Naive thymus-derived CD4-positive, alpha-beta T cell (primary cell): ENCODE results near the gene SEL1L. TPM values are rescaled to one million over a fixed set of nuclear protein-coding genes. Genes with fewer than 3 reads are reported as not detected.
A peak's percentile ranks its signal among the peaks of the same experiment; 100 is the strongest.
"Not testable (repeated sequence)": the region's sequence is repeated elsewhere in the genome, so short reads cannot be mapped to it uniquely, and the experiment has no call there.

Experiments
- ATAC-seq: fragments of 150-1000 bp; cut with Tn5 transposase; 2 replicates; pipeline ENCODE4 v1.10.0; 2021; ENCODE audit warnings: mild to moderate bottlenecking, moderate library complexity
- CTCF ChIA-PET: fragments of 350-600 bp; sonication (Branson Sonifier 250); formaldehyde crosslinking; loops from one replicate; lab custom pipeline; 2021; ENCODE audit warnings: antibody characterized with exemption; lab: Charles Lee
- POLR2A ChIA-PET: fragments of 350-600 bp; sonication (Branson Sonifier 250); formaldehyde crosslinking; loops from one replicate; lab custom pipeline; 2021; ENCODE audit warnings: antibody characterized with exemption, inconsistent platforms; lab: Charles Lee
- DNase-seq, 9 donors: peaks; one replicate each; pipeline versions ENCODE4 v3.0.0 to v3.0.0-alpha.2; 2020 to 2022; ENCODE audit warnings: mixed read lengths in 1 of 9
- H3K27ac ChIP-seq: one replicate; pipeline ENCODE4 v1.7.0; 2013; ENCODE audit warnings: mild to moderate bottlenecking, low read depth, low read length, moderate library complexity
- H3K27me3 ChIP-seq, 2 donors: one replicate each; pipeline ENCODE4 v1.7.0; 2013; ENCODE audit warnings: low read length in 2 of 2, mild to moderate bottlenecking in 2 of 2, moderate library complexity in 2 of 2; ENCODE audit not compliant: control insufficient read depth in 2 of 2, insufficient read depth in 2 of 2
- H3K36me3 ChIP-seq, 3 experiments: 1 replicate in 2 of 3; 2 replicates in 1 of 3; pipeline ENCODE4 v1.7.0; 2013; ENCODE audit warnings: low read length in 3 of 3, mild to moderate bottlenecking in 3 of 3, moderate library complexity in 1 of 3; ENCODE audit not compliant: insufficient read depth in 3 of 3, control insufficient read depth in 2 of 3
- H3K4me1 ChIP-seq, 2 donors: one replicate each; pipeline ENCODE4 v1.7.0; 2013; ENCODE audit warnings: low read length in 2 of 2, mild to moderate bottlenecking in 2 of 2, moderate library complexity in 1 of 2; ENCODE audit not compliant: control insufficient read depth in 2 of 2, insufficient read depth in 2 of 2
- H3K4me3 ChIP-seq: 2 replicates; pipeline ENCODE4 v1.7.0; 2013; ENCODE audit warnings: mild to moderate bottlenecking, low read length
- H3K9me3 ChIP-seq, 3 experiments: 1 replicate in 2 of 3; 2 replicates in 1 of 3; pipeline ENCODE4 v1.7.0; 2013; ENCODE audit warnings: low read length in 3 of 3; ENCODE audit not compliant: control insufficient read depth in 2 of 3
- H3K27ac Mint-ChIP-seq, 9 donors: one replicate each; pipeline ENCODE4 v1.8.0; 2020 to 2022; ENCODE audit warnings: mixed read lengths in 9 of 9, mild to moderate bottlenecking in 8 of 9, moderate library complexity in 5 of 9, inconsistent platforms in 2 of 9
- H3K27me3 Mint-ChIP-seq, 5 donors: one replicate each; pipeline ENCODE4 v1.8.0; 2021 to 2022; ENCODE audit warnings: mixed read lengths in 5 of 5, mild to moderate bottlenecking in 1 of 5
- H3K36me3 Mint-ChIP-seq, 5 donors: one replicate each; pipeline ENCODE4 v1.8.0; 2020 to 2022; ENCODE audit warnings: mixed read lengths in 5 of 5, mild to moderate bottlenecking in 3 of 5, inconsistent platforms in 1 of 5
- H3K4me1 Mint-ChIP-seq, 7 donors: one replicate each; pipeline ENCODE4 v1.8.0; 2020 to 2022; ENCODE audit warnings: mixed read lengths in 7 of 7, mild to moderate bottlenecking in 3 of 7, inconsistent platforms in 1 of 7
- H3K4me3 Mint-ChIP-seq, 10 donors: one replicate each; pipeline ENCODE4 v1.8.0; 2020 to 2022; ENCODE audit warnings: mild to moderate bottlenecking in 10 of 10, mixed read lengths in 10 of 10, moderate library complexity in 6 of 10, inconsistent platforms in 2 of 10
- H3K9me3 Mint-ChIP-seq, 11 donors: one replicate each; pipeline ENCODE4 v1.8.0; 2020 to 2022; ENCODE audit warnings: mixed read lengths in 11 of 11, mild to moderate bottlenecking in 4 of 11, inconsistent platforms in 1 of 11, moderate library complexity in 1 of 11
- intact Hi-C, 2 donors: fragments of 100-400 bp; cut with micrococcal nuclease; formaldehyde crosslinking; loops; one replicate each; pipeline ENCODE4 v1.15.1; 2023
- polyA plus RNA-seq, 2 donors: library from polyadenylated mRNA; unstranded; fragments of 300-500 nt; fragmentation: Illumina TruSeq; gene quantifications; one replicate each; pipeline ENCODE4 v1.2.3, GENCODE V29; 2021
- total RNA-seq, 6 experiments: library from RNA in 5 of 6; stranded (reverse) in 5 of 6; gene quantifications; 1 replicate in 5 of 6; 2 replicates in 1 of 6; pipeline ENCODE4 v1.2.3 and lab custom pipeline; 2021 to 2026

SEL1L gene
- total and polyA plus RNA-seq, 7 experiments from 2014 or later = 15.4 to 72.2 (median 47.3) TPM

GRCh38 chr14:81550001-81550637 is 16.5 kb upstream of the SEL1L start:
- Histone ChIP-seq H3K4me3 (no peak overlapping the region), H3K27ac (no peak overlapping the region), H3K27me3 (no peaks in the 10 kb centered on the region), H3K9me3 (no peaks in the 10 kb centered on the region), H3K36me3 (no peaks in the 10 kb centered on the region), H3K4me1 (no peaks in the 10 kb centered on the region)
- no peak for ATAC-seq
- Mint-ChIP-seq H3K27me3 (peaks cover 0 to 4% (median 0%) of the 10 kb centered on the region in 5 donors), H3K4me1 (peaks cover 0 to 19% (median 0%) of the 10 kb centered on the region in 7 donors), H3K9me3 (peaks cover 0 to 6% (median under 1%) of the 10 kb centered on the region in 11 donors), H3K27ac (peak overlapping the region in 1 of 9 donors; percentile 4), H3K36me3 (peaks cover 0 to 15% (median 0%) of the 10 kb centered on the region in 5 donors), H3K4me3 (peak overlapping the region in 1 of 10 donors; percentile 16)
- POLR2A ChIA-PET = no interaction called here
- no peak for DNase-seq
- CTCF ChIA-PET = no interaction called here
- intact Hi-C loops = no loop called here

- H3K4me3 Mint-ChIP-seq, H3K27ac Mint-ChIP-seq, H3K36me3 Mint-ChIP-seq, H3K27ac ChIP-seq, H3K36me3 ChIP-seq, H3K4me3 ChIP-seq, H3K27me3 ChIP-seq, H3K9me3 ChIP-seq, H3K4me1 Mint-ChIP-seq, POLR2A ChIA-PET, H3K4me1 ChIP-seq, intact Hi-C loops, ATAC-seq, CTCF ChIA-PET, H3K9me3 Mint-ChIP-seq, DNase-seq: not testable (repeated sequence)
- H3K27me3 Mint-ChIP-seq = peaks cover 13 to 46% (median 36%) of the 10 kb centered on the region in 5 donors
Measured at GRCh38 chr14:81541206-81541605, 7.6 kb upstream of the SEL1L start.

DNA sequence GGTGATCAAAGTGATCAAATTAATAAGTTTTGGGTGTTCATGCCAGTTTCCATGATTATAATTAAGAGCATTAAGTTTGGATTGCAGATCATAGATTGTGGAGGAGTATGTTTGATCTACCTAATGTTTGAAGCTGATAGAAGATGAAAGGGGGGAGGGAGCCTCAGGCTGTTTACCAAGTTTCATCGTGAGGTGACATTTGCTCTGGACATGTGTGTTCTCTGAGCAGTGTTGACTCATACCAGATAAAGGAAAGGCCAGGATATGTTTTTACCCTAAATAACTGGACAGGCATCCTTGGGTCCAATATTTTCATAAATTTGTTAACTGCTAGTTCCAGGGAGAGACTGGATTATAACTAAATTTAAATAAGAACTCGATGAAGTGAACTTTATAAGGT is 3.5 kb upstream of the SEL1L start:
- peaks cover 10% of the 10 kb centered on the region in 2 donors for H3K4me1 ChIP-seq
- peaks cover 0 to 3% of the 10 kb centered on the region in 2 donors for H3K27me3 ChIP-seq
- no peak overlapping the region for H3K27ac ChIP-seq
- ChIA-PET CTCF (no interaction called here), POLR2A (no interaction called here)
- peak overlapping the region in 1 of 9 donors; percentile 25 for H3K27ac Mint-ChIP-seq
- no peak for DNase-seq
- H3K36me3 Mint-ChIP-seq = peaks cover 0 to 10% (median 4%) of the 10 kb centered on the region in 5 donors
- no peak overlapping the region for H3K4me3 Mint-ChIP-seq
- H3K4me1 Mint-ChIP-seq = peaks cover 22 to 39% (median 34%) of the 10 kb centered on the region in 7 donors
- peaks cover 0 to 10% (median 4%) of the 10 kb centered on the region in 11 donors for H3K9me3 Mint-ChIP-seq
- H3K27me3 Mint-ChIP-seq = peaks cover 7 to 29% (median 22%) of the 10 kb centered on the region in 5 donors
- peaks cover 0 to 4% (median 0%) of the 10 kb centered on the region in 3 experiments for H3K36me3 ChIP-seq
- no peak for ATAC-seq
- H3K9me3 ChIP-seq = no peaks in the 10 kb centered on the region
- H3K4me3 ChIP-seq = no peak overlapping the region
- intact Hi-C loops = no loop called here

GRCh38 chr14:81536241-81536771 is 2.7 kb upstream of the SEL1L start:
- Mint-ChIP-seq H3K36me3 (peaks cover 0 to 6% (median 0%) of the 10 kb centered on the region in 5 donors), H3K27me3 (peaks cover 5 to 24% (median 15%) of the 10 kb centered on the region in 5 donors), H3K27ac (no peak overlapping the region), H3K9me3 (peaks cover 0 to 8% (median 4%) of the 10 kb centered on the region in 11 donors), H3K4me1 (peaks cover 29 to 47% (median 43%) of the 10 kb centered on the region in 7 donors), H3K4me3 (no peak overlapping the region)
- no peak overlapping the region for H3K4me3 ChIP-seq
- H3K4me1 ChIP-seq = peaks cover 14 to 16% of the 10 kb centered on the region in 2 donors
- no peak for ATAC-seq
- ChIA-PET CTCF (no interaction called here), POLR2A (no interaction called here)
- H3K27ac ChIP-seq = no peak overlapping the region
- H3K36me3 ChIP-seq = peaks cover 0 to 4% (median 0%) of the 10 kb centered on the region in 3 experiments
- intact Hi-C loops = no loop called here
- no peaks in the 10 kb centered on the region for H3K9me3 ChIP-seq
- H3K27me3 ChIP-seq = peaks cover 0 to 3% of the 10 kb centered on the region in 2 donors
- no peak for DNase-seq

DNA sequence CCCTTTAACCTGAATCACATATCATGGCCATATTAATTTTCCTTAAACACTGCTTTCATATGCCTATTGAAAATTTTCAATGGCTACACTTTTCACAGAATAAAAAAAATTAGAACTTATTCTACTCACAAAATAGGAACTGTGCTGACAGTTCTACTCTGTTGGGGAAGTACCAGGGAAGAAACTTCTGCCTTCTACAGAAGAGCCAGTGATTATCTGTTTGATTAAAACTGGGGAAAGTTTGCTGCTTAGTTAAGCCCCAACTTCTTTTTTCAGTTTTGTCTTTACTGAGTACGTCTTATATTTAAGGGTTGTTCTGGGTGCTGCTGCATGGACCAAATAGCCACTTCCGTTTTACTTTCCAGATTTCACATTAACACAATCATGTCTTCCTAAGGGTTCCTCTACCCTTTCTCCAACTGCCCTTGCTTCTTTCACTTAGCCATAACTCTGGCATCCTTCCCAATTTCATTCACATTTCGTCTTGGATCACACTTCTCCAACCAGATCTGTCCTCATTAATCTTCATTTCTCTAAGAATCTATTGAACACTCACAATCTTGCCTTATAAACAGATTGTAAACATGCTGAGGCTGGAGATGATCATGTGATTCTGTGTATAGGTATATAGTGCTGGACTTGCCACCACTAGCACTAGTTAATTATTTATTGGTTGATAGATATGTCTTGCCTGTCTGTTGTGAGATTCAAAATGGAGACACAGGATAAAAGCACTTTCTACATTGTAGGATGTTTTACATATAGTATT is 1.9 kb upstream of the SEL1L start:
- CTCF ChIA-PET = no interaction called here
- Histone ChIP-seq H3K4me3 (no peak overlapping the region), H3K27me3 (peaks cover 0 to 2% of the 10 kb centered on the region in 2 donors), H3K9me3 (no peaks in the 10 kb centered on the region), H3K36me3 (peaks cover 0 to 4% (median 0%) of the 10 kb centered on the region in 3 experiments), H3K4me1 (peaks cover 14 to 20% of the 10 kb centered on the region in 2 donors), H3K27ac (no peak overlapping the region)
- Mint-ChIP-seq H3K36me3 (peaks cover 0 to 6% (median 0%) of the 10 kb centered on the region in 5 donors), H3K9me3 (peaks cover 0 to 8% (median 4%) of the 10 kb centered on the region in 11 donors), H3K27me3 (peaks cover 5 to 17% (median 14%) of the 10 kb centered on the region in 5 donors), H3K4me3 (peak overlapping the region in 9 of 10 donors; percentile 11 to 95 (median 73)), H3K4me1 (peaks cover 29 to 54% (median 50%) of the 10 kb centered on the region in 7 donors), H3K27ac (peak overlapping the region in 8 of 9 donors; percentile 11 to 95 (median 84))
- no peak for DNase-seq
- intact Hi-C loops = loop anchor here in 1 of 2 donors (2.0 kb wide), 1 partner anchor 595 kb away; the partner anchor contains the start of gene CEP128
- ATAC-seq = no peak
- POLR2A ChIA-PET = interaction anchor here (0.7 to 2.4 kb wide), 2 partner anchors 13 to 579 kb away, joined by 3 to 18 read pairs; no protein-coding TSS in a partner anchor

GRCh38 chr14:81534510-81535074 is 939 bp upstream of the SEL1L start:
- peak overlapping the region; percentile 37 for H3K27ac ChIP-seq
- Mint-ChIP-seq H3K36me3 (peaks cover 0 to 3% (median 0%) of the 10 kb centered on the region in 5 donors), H3K27me3 (peaks cover 5 to 11% (median 7%) of the 10 kb centered on the region in 5 donors), H3K9me3 (peaks cover 0 to 8% (median 3%) of the 10 kb centered on the region in 11 donors), H3K27ac (peak overlapping the region in 8 of 9 donors; percentile 64 to 97 (median 92)), H3K4me3 (peak overlapping the region; percentile 31 to 97 (median 94)), H3K4me1 (peaks cover 29 to 62% (median 60%) of the 10 kb centered on the region in 7 donors)
- CTCF ChIA-PET = interaction anchor here (1.5 kb wide), 1 partner anchor 70 kb away, joined by 7 read pairs; no protein-coding TSS in a partner anchor
- ATAC-seq = no peak
- H3K4me3 ChIP-seq = no peak overlapping the region
- POLR2A ChIA-PET = interaction anchor here (0.7 to 2.9 kb wide), 4 partner anchors 12 to 579 kb away, joined by 3 to 18 read pairs (median 16); partner anchors contain the start of gene GTF2A1
- H3K9me3 ChIP-seq = no peaks in the 10 kb centered on the region
- peaks cover 0 to 4% (median 0%) of the 10 kb centered on the region in 3 experiments for H3K36me3 ChIP-seq
- intact Hi-C loops = loop anchor here (1.0 to 5.0 kb wide), 7 partner anchors 11 to 594 kb away; partner anchors contain the start of genes CEP128 (in 2 of the 2) and TSHR (in 1 of the 2)
- H3K4me1 ChIP-seq = peaks cover 22 to 24% of the 10 kb centered on the region in 2 donors
- DNase-seq = no peak
- no peaks in the 10 kb centered on the region for H3K27me3 ChIP-seq
